ENCODE measurements around the gene DGKG.
A peak's percentile ranks its signal among the peaks of the same experiment; 100 is the strongest.

Gene DGKG

DNA sequence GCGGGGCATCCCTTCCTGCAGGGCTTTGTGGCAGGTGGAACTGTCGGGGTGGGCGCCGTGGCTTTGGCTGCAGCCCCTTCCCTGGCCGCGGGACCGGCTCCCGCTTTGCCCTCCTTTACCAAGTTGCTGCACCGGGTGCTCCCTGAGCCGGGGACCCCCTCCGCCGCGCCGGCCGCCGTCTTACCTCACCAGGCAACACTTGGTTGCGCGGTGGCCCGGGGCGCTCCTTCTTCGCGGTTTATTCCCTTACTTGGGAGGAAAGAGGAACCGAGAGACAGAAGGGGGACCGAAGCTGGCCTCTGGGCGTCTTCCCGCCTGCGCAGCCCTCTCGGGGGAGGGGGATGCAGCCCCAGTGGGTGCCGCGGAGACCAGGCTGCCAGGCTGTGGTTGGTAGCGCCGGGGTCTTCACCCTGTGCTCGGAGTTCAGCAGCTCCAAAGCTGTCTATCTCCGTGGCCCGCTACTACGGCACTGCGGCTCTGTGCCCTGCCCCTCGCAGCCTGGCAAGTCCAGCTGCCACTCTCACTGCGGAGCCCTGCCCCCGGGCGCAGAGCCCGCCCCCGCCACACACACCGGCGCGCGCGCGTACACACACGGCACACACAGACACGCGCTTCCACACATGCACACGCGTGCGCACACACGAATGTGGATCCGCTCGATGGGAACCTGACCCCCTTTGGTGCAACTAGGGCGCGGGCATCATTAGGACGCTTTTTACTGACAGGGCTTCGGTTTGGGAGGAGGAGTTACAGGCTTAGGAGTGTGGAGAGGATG lies at the start of gene DGKG:
Gene DGKG (minus strand): TSS at position 473 of the 775 bp plus-strand sequence. CDS start 41,775 bp downstream, outside the sequence.
- DNase-seq (ENCODE audit: low read depth in 2 of 2), result peak; percentile 9 to 15

DNA sequence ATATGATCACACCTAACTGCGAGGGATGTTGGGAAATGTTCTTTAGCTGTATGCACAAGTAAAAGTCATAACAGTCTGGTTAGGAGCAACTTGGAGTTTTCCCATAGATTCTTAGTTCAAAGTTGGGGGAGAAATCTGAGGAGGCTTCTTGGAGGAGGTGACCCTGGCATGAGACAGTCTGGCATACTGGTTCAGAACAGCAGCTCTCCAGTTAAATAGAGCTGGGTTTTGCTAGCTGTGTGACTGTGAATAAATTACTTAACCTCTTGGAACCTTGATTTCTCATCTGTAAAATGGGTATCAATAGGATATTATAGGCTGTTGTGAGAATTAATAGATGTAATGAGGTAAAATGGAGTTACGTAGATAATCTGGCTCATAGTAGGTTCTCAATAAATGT lies 49.1 kb upstream of the DGKG start:
- no peak for DNase-seq (ENCODE audit: low read depth in 2 of 2)

GRCh38 chr3:186406669-186407635 lies 44.9 kb upstream of the DGKG start:
- no peak for DNase-seq (ENCODE audit: low read depth in 2 of 2)

DNA sequence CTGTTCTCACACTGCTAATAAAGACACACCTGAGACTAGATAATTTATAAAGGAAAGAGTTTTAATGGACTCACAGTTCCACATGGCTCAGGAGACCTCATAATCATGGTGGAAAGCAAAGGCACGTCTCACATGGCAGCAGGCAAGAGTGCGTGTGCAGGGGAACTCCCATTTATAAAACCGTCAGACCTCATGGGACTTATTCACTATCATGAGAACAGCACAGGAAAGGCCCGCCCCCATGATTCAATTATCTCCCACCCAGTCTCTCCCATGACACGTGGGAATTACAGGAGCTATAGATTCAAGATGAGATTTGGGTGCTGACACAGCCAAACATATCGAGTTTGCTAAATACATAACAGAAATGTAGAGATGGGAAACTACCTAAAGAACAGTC lies 39.5 kb upstream of the DGKG start:
- no peak for DNase-seq (ENCODE audit: low read depth in 2 of 2)

GRCh38 chr3:186400662-186401061 lies 38.6 kb upstream of the DGKG start:
- no peak for DNase-seq (ENCODE audit: low read depth in 2 of 2)

- no peak for DNase-seq (ENCODE audit: low read depth in 2 of 2)
Observed at GRCh38 chr3:186400026-186400425, 38.0 kb upstream of the DGKG start.

DNA sequence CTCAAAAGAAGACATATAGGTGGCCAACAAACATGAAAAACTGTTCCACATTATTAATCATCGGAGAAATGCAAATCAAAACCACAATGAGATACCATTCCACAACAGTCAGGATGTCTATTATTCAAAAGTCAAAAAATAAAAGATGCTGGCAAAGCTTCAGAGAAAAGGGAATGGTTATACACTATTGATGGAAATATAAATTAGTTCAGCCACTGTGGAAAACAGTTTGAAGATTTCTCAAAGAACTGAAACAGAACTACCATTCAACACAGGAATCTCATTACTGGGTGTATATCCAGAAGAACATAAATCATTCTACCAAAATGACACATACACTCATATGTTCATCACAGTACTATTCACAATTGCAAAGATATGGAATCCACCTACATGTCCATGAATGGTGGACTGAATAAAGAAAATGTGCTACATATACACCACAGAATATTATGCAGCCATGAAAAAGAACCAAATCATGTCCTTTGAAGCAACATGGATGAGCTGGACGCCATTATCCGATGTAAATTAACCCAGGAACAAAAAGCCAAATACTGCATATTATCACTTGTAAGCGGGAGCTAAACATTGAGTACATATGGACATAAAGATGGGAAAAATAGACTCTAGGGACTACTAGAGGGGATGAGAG lies 32.7 kb upstream of the DGKG start:
- DNase-seq (ENCODE audit: low read depth in 2 of 2), result no peak

DNA sequence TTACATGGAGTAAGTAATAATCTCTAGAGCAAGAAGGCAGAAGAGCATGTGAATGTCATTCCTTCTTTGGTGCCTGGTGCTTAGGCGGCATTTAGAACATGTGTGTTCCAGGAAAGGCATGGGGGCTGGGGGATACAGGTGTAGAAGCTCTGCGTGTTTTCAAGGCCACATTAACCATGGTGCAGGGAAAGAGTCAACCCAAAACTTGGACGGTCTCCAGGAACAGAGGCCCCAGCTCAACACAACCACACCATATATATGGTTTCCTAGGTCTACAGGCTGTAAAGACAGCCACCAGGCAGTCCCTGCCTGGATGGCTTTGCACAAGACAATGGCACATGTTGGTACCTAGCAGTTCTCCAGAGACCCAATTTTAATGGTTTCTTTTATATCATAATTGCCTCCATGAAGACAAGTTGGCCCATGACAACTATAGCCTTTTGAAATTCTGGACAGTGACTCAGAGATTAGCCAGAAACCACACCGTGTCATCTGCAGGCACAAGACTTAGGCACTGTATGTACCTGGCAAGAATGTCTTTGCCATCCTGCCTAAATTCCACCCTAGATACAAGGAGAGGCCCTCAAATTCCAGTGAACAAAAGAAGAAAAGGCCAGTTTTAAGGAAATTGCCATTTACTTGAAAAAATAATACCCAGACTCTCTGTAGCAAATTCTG lies 25.0 kb upstream of the DGKG start:
- no peak for DNase-seq (ENCODE audit: low read depth in 2 of 2)

- no peak for DNase-seq (ENCODE audit: low read depth in 2 of 2)
Observed at GRCh38 chr3:186385856-186386602, 24.0 kb upstream of the DGKG start.

DNA sequence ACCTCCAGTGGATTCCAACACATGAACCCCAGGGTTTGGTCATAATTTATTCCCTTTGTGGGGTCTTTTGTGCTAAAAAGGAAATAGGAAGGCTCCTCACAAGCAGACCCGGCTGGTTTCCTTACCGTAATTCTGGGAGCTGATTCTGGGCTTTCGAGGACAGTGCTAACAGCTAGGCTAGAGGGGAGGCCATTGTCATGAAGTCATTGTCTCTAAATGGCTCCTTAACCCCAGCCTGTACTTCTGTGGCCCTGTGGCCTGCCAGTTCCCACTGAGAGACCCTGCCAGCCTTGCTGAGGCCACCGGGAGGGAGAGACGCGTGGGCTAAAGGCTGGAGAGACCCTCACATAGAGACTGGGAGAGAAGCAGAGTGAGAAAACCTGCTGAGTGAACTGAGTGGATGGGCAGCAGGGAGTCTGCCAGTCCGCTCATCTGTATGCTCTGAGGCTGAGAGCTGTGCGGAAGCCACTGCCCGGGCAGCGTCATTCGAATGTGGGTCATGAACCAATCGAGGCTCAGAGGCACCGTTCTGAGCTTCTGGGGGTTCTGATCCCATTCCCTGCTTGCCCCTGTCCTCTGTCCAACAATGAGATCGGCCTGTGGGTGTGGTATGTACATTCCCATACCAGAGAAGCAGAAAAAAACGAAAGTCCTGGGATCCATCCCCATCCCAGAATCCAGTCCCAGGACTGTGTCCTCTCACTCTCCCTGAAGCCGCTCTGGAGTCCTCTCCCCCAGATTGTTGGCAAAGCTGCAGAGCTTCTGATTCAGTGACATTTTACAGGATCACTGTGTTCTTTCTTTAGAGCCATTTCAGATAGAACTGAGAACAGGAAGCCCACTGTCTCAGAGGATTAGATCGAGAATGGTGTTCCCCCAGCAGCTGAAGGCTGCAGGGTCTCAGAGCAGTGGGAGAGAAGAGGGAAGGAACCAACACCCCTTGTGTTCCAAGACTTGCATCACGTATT lies 21.3 kb upstream of the DGKG start:
- no peak for DNase-seq (ENCODE audit: low read depth in 2 of 2)

- no peak for DNase-seq (ENCODE audit: low read depth in 2 of 2)
Observed at GRCh38 chr3:186382217-186382885, 20.3 kb upstream of the DGKG start.

GRCh38 chr3:186381424-186382216 lies 19.6 kb upstream of the DGKG start:
- no peak for DNase-seq (ENCODE audit: low read depth in 2 of 2)

GRCh38 chr3:186380622-186381380 lies 18.8 kb upstream of the DGKG start:
- DNase-seq (ENCODE audit: low read depth in 2 of 2), result no peak

DNA sequence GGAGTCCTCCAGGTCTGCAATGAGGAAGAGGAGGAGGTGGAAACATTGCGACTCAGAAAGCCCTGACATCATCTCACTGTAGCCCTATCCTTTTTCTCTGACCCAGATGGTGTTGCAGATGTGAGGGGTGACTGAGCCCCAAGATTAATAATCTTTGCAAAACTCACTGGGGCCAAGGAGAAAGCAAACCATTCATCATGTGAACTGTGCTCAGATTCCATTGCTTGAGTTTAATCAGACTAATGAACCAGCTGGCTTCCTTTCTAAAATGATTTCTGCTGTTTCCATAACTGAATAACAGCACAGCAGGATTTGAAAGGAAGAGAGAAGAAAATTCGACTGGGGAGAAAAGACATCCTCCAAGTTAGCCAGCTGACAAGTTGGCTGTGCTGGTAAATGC lies 13.4 kb upstream of the DGKG start:
- DNase-seq (ENCODE audit: low read depth in 2 of 2), result no peak

GRCh38 chr3:186374376-186374775 lies 12.3 kb upstream of the DGKG start:
- no peak for DNase-seq (ENCODE audit: low read depth in 2 of 2)

GRCh38 chr3:186369217-186369616 lies 7.2 kb upstream of the DGKG start:
- no peak for DNase-seq (ENCODE audit: low read depth in 2 of 2)

DNA sequence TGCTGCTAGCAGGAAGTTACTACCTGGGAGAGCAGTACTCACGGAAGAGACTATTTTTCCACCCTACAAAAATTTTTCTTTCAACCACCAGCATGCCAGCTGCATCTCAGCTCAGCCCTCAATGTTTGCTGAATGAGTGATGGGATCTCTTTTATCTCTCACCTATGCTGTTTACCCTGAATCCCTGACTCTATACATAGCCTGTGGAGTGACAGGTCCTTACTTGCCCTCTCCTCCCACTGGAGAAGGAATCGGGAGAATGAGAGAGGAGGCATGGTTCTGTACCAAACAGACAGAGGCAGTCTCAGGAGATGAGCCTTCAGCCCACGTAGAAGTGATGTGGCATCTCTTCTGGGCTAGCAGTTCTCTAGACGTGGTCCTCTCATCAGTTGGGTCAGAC lies 6.7 kb upstream of the DGKG start:
- no peak for DNase-seq (ENCODE audit: low read depth in 2 of 2)

- DNase-seq (ENCODE audit: low read depth in 2 of 2), result no peak
Observed at GRCh38 chr3:186368176-186368575, 6.1 kb upstream of the DGKG start.

Measured in activated CD4-positive, alpha-beta T cell treated with anti-CD3 and anti-CD28 coated beads for 24 hours (primary cell).